Sigmoid colon (tissue), 7 donors: ENCODE measurements around the gene PRICKLE4. TPM values are rescaled to one million over a fixed set of nuclear protein-coding genes. Genes with fewer than 3 reads are reported as not detected.
"Not testable (repeated sequence)": the region's sequence is repeated elsewhere in the genome, so short reads cannot be mapped to it uniquely, and the experiment has no call there.

Source experiments
- DNase-seq: peaks from one replicate; pipeline ENCODE4 v3.0.0-alpha.2; 2019
- H3K27ac ChIP-seq, 4 donors: fragments of 200-600 bp; sonication (generic); one replicate each; pipeline ENCODE4 v1.5.1; 2016 to 2019; ENCODE audit warnings: mild to moderate bottlenecking in 1 of 4
- H3K27me3 ChIP-seq, 3 donors: fragments of 200-600 bp; sonication (generic); one replicate each; pipeline ENCODE4 v1.5.1; 2019; ENCODE audit warnings: mild to moderate bottlenecking in 1 of 3
- H3K36me3 ChIP-seq, 4 donors: fragments of 200-600 bp; sonication (generic); one replicate each; pipeline ENCODE4 v1.5.1; 2016 to 2019
- H3K4me1 ChIP-seq, 4 donors: fragments of 200-600 bp; sonication (generic); one replicate each; pipeline ENCODE4 v1.5.1; 2017 to 2019
- H3K4me3 ChIP-seq, 4 donors: fragments of 200-600 bp; sonication (generic); one replicate each; pipeline ENCODE4 v1.5.1; 2017 to 2019; ENCODE audit warnings: mild to moderate bottlenecking in 2 of 4, moderate library complexity in 1 of 4
- H3K9me3 ChIP-seq, 4 donors: fragments of 200-600 bp in 3 of 4; sonication (generic) in 3 of 4; one replicate each; pipeline versions ENCODE4 v1.5.1 to v1.6.1; 2013 to 2019
- EP300 ChIP-seq, 4 donors: sonication (generic); formaldehyde crosslinking; IDR thresholded peaks; one replicate each; pipeline ENCODE4 v1.6.1; 2017; ENCODE audit warnings: antibody characterized with exemption in 4 of 4
- POLR2A ChIP-seq, 2 donors: fragments of 450-650 bp; IDR thresholded peaks; one replicate each; pipeline ENCODE4 v1.6.1; 2016; ENCODE audit warnings: antibody characterized with exemption in 2 of 2, mild to moderate bottlenecking in 2 of 2, moderate library complexity in 2 of 2
- POLR2AphosphoS5 ChIP-seq, 4 donors: sonication (generic); formaldehyde crosslinking; IDR thresholded peaks; one replicate each; pipeline ENCODE4 v1.6.1; 2017; ENCODE audit warnings: antibody characterized with exemption in 4 of 4
- WGBS, 2 donors: extraction: QIAGEN DNeasy Blood & Tissue Kit; methylation state at CpG; one replicate each; pipeline ENCODE4 v1.1.7; 2013; 5-methylcytosine and 5-hydroxymethylcytosine counted together
- intact Hi-C: fragments of 100-400 bp; cut with DNase I; formaldehyde crosslinking; loops from one replicate; pipeline ENCODE4 v1.15.1; 2023
- polyA plus RNA-seq, 3 donors: library from polyadenylated mRNA; stranded (reverse); fragments of 200-250 nt; gene quantifications; one replicate each; pipeline ENCODE4 v1.2.3, GENCODE V29; 2013
- total RNA-seq, 4 donors: library from RNA; depleted of rRNA; stranded (reverse); fragments of >200 nt; gene quantifications; one replicate each; pipeline ENCODE4 v1.1.0, GENCODE V29; 2016
- TF ChIP-seq, protein P1 (sequence below), 4 experiments: fragments of 450-650 bp in 3 of 4; fragments of 200-600 bp in 1 of 4; IDR thresholded peaks; one replicate each; pipeline ENCODE4 v1.5.1; 2016 to 2019; ENCODE audit warnings: antibody characterized with exemption in 4 of 4, mild to moderate bottlenecking in 3 of 4, moderate library complexity in 2 of 4
- donor health status: healthy with polysubstance abuse.
- donor health status: Bipolar disorder and iron deficiency.
- donor health status: healthy.

Gene PRICKLE4
- total and polyA plus RNA-seq, 7 donors, result 1.5 to 13.8 (median 4.1) TPM; not detected in 2

DNA sequence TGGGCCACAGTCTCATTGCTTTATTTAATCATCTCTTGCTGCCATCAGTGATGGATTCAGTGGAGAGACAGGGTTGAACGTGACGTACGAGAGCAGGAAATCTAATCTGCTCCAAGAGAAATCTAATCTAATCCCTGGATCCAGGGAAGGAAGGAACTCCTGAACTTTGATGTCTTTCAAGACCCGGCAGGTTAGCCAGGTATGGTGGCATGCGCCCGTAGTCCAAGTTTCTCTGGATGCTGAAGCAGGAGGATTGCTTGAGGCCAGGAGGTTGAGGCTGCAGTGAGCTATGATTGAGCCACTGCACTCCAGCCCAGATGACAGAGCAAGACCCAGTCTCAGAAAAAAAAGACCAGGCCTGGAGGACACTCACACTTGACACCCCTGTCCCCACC is 21.9 kb upstream of the PRICKLE4 start:
- Histone ChIP-seq H3K36me3 (no peaks in the 10 kb centered on the region), H3K9me3 (no peaks in the 10 kb centered on the region), H3K4me3 (no peak overlapping the region), H3K27ac (no peak overlapping the region), H3K27me3 (no peaks in the 10 kb centered on the region), H3K4me1 (no peaks in the 10 kb centered on the region)
- no peak for DNase-seq
- intact Hi-C loops, result no loop called here
- WGBS, 2 donors, result 93% methylated on average over 6 of the region's 6 CpGs
- TF ChIP-seq POLR2A (IDR thresholded peaks at IDR 0.05) (no peak), POLR2AphosphoS5 (IDR thresholded peaks at IDR 0.05) (no peak), EP300 (IDR thresholded peaks at IDR 0.05) (no peak)
- TF ChIP-seq, protein P1, sequence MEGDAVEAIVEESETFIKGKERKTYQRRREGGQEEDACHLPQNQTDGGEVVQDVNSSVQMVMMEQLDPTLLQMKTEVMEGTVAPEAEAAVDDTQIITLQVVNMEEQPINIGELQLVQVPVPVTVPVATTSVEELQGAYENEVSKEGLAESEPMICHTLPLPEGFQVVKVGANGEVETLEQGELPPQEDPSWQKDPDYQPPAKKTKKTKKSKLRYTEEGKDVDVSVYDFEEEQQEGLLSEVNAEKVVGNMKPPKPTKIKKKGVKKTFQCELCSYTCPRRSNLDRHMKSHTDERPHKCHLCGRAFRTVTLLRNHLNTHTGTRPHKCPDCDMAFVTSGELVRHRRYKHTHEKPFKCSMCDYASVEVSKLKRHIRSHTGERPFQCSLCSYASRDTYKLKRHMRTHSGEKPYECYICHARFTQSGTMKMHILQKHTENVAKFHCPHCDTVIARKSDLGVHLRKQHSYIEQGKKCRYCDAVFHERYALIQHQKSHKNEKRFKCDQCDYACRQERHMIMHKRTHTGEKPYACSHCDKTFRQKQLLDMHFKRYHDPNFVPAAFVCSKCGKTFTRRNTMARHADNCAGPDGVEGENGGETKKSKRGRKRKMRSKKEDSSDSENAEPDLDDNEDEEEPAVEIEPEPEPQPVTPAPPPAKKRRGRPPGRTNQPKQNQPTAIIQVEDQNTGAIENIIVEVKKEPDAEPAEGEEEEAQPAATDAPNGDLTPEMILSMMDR (IDR thresholded peaks at IDR 0.05), result no peak

DNA sequence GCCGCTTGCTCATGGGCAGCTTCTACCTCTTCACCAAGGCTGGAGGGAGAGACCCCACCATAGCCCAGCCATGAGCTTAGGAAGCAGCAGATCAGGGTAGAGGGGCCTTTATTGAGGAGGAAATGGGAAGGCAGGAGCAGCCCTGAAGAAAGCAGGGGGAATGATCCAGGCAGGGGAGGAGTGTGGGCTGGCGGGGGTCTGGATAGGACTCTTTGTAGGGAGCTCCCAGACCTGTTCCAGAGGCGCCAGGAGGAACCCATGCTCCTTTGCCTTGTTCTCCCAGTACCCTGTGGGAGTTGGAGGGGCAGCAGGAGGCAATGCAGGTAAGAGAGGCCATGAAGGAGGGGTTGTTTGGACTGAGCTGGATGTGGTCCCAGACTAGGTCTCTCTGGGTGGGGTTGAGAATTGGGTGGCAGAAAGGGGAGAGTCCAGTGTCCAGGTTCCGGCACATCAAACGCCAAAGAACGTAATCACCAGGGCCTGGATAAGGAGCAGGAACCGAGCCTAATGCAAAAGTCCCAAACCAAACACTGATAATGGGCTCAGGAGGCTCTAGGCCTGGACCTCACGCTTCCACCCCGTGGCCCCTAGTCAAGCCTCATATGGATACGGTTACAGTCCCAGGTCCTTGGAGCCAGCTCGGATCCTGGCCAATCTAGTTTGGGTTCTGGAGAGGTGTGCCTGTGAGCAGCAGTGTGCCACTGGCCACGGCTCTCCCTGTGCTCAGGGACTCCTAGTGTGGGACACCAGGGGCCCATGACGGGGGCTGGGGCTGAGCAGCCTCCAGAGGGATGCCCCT is 21.3 kb upstream of the PRICKLE4 start:
- DNase-seq, result no peak
- Histone ChIP-seq H3K27ac (no peak overlapping the region), H3K27me3 (no peaks in the 10 kb centered on the region), H3K4me1 (no peaks in the 10 kb centered on the region), H3K9me3 (no peaks in the 10 kb centered on the region), H3K4me3 (no peak overlapping the region), H3K36me3 (no peaks in the 10 kb centered on the region)
- 87 to 92% methylated on average over 13 of the region's 13 CpGs for WGBS, 2 donors
- intact Hi-C loops, result no loop called here
- TF ChIP-seq POLR2A (IDR thresholded peaks at IDR 0.05) (no peak), POLR2AphosphoS5 (IDR thresholded peaks at IDR 0.05) (no peak), EP300 (IDR thresholded peaks at IDR 0.05) (no peak)
- TF ChIP-seq, protein P1 (IDR thresholded peaks at IDR 0.05), result no peak

DNA sequence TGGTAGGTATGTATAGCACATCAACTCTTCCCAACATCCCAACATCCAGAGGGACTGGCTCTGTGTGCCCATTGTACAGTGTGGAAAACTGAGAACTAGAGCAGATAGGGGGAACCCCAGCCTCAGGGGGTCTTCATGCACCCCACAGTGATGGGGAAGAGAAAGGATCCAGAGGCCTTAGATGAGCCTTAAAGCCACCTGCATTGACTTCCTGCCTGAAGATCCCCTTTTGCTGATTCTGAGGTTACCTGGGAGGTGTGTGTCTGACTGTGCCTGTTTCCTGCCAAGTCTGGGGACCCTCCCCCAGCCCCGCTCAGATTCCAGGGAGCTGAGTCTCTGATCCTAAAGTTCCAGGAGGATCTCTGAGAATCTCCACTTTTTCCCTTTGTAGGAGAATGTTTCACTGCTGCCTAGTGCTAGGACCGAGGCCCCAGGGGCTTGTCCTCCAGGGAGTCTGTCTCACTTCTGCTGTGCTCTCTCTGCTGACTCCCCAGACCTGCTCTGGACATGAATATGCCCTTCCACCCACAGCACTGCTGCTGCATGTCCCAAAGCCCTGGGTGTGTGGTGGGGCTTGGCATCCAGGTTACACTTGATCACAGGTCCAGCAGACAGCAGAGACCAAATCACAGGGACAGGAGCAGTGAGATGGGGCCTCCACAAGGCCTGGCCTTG is 20.5 kb upstream of the PRICKLE4 start:
- H3K9me3 ChIP-seq, result no peaks in the 10 kb centered on the region
- no peaks in the 10 kb centered on the region for H3K27me3 ChIP-seq
- H3K27ac ChIP-seq, result no peak overlapping the region
- no peaks in the 10 kb centered on the region for H3K4me1 ChIP-seq
- no peak for TF ChIP-seq EP300 (IDR thresholded peaks at IDR 0.05)
- no peak for TF ChIP-seq POLR2A (IDR thresholded peaks at IDR 0.05)
- no peak overlapping the region for H3K4me3 ChIP-seq
- intact Hi-C loops, result no loop called here
- no peak for DNase-seq
- WGBS, 2 donors, result 80 to 91% methylated on average over 2 of the region's 2 CpGs
- no peaks in the 10 kb centered on the region for H3K36me3 ChIP-seq

DNA sequence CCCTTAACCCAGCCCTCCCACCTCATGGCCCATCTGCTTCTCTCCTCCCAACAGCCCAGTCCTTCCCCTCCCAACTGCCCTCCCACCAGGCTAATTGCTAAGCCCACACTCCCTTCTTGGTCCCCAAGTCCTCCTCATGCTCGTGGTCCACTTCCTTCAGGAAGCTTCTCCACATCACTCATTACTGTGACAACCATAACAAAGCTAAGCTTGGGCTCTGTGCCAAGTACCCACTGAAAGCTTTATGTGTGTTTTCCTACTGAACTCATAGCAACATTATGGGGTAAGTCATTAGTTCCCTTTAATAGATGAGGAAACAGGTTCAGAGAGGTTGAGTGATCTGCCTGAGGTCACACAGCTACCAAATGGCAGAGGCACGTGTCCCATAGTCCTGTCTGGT is 17.1 kb upstream of the PRICKLE4 start:
- no peak overlapping the region for H3K27ac ChIP-seq
- H3K27me3 ChIP-seq, result no peaks in the 10 kb centered on the region
- no peaks in the 10 kb centered on the region for H3K9me3 ChIP-seq
- WGBS, 2 donors, result 37 to 42% methylated on average over 2 of the region's 2 CpGs
- intact Hi-C loops, result no loop called here
- H3K4me1 ChIP-seq, result peaks cover 0 to 10% (median 7%) of the 10 kb centered on the region in 4 donors
- H3K36me3 ChIP-seq, result no peaks in the 10 kb centered on the region
- no peak for TF ChIP-seq POLR2AphosphoS5 (IDR thresholded peaks at IDR 0.05)
- no peak for TF ChIP-seq EP300 (IDR thresholded peaks at IDR 0.05)
- no peak for TF ChIP-seq POLR2A (IDR thresholded peaks at IDR 0.05)
- TF ChIP-seq, protein P1 (IDR thresholded peaks at IDR 0.05), result no peak
- DNase-seq, result no peak
- H3K4me3 ChIP-seq, result no peak overlapping the region

DNA sequence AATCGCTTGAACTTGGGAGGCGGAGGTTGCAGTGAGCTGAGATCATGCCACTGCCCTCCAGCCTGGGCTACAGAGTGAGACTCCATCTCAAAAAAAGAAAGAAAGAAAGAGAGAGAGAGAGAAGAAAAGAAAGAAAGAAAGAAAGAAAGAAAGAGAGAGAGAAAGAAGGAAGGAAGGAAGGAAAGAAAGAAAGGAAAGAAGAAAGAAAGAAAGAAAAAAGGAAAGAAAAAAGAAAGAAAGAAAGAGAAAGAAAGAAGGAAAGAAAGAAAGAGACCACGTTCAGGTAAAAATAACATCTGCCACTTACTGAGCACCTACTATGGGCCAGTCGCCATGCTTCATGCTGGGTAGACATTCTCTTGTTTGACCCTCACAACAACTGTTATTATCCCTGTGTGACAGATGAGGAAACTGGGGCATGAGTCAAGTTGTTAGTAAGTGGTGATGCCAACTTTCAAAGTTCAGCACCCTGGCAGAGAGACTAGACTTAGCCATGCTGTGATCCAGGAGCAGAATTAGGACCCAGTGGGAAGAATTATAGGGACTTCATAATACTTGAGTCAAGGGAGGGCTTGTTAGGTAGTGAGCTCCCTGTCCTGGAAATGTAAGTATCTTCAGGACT is 14.4 kb upstream of the PRICKLE4 start:
- WGBS, 2 donors, result 89 to 95% methylated on average over 4 of the region's 4 CpGs
- H3K27me3 ChIP-seq, H3K9me3 ChIP-seq, intact Hi-C loops, H3K4me3 ChIP-seq, DNase-seq, H3K27ac ChIP-seq: not testable (repeated sequence)
- Histone ChIP-seq H3K4me1 (peaks cover 0 to 10% (median 7%) of the 10 kb centered on the region in 4 donors), H3K36me3 (peaks cover 0 to 17% (median 6%) of the 10 kb centered on the region in 4 donors)
